Thyroid gland (tissue), 4 donors: Measurements from ENCODE around the gene RIC3.

Experiments used
- CTCF ChIP-seq, 6 experiments: fragments of 200-600 bp in 3 of 6; fragments of 450-650 bp in 3 of 6; sonication (generic) in 3 of 6; IDR thresholded peaks; one replicate each; pipeline ENCODE4 v1.5.1; 2016 to 2019; ENCODE audit warnings: antibody characterized with exemption in 6 of 6, mild to moderate bottlenecking in 2 of 6, inconsistent platforms in 1 of 6, moderate library complexity in 1 of 6
- POLR2A ChIP-seq, 2 donors: fragments of 450-650 bp; IDR thresholded peaks; one replicate each; pipeline ENCODE4 v1.6.1; 2017; ENCODE audit warnings: antibody characterized with exemption in 2 of 2, mild to moderate bottlenecking in 2 of 2, moderate library complexity in 1 of 2

- TF ChIP-seq CTCF (IDR thresholded peaks at IDR 0.05), result no peak
- TF ChIP-seq POLR2A (IDR thresholded peaks at IDR 0.05), result no peak
Measured at GRCh38 chr11:8096575-8096974, 72.2 kb downstream of the RIC3 start.
